ENCODE data around the gene LRRC2.
"Not testable (repeated sequence)": the region's sequence is repeated elsewhere in the genome, so short reads cannot be mapped to it uniquely, and the experiment has no call there.

LRRC2 gene

GRCh38 chr3:46522201-46522600, 43.9 kb downstream of the LRRC2 start:
- DNase-seq: not testable (repeated sequence)

GRCh38 chr3:46521096-46521495, 45.0 kb downstream of the LRRC2 start:
- DNase-seq: no peak

- no peak for DNase-seq
Observed at GRCh38 chr3:46520531-46520930, 45.6 kb downstream of the LRRC2 start.

DNA sequence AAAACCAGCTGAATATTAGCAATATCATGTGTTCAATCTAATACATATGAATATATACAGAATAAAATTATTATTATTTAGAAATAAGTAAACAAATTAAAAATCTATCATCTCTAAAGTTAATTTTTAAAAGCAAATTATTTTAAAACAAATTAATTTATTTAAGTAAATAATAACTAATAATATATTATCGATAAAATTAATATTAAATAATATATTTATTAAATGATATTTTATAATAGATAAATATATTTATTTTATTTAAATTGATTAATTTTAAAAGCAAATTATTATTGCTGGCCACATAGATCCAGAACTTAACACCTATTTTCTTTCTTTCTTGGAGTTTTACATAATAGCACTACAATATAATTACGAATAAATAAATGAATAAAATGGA, 46.1 kb downstream of the LRRC2 start:
- no peak for DNase-seq

DNA sequence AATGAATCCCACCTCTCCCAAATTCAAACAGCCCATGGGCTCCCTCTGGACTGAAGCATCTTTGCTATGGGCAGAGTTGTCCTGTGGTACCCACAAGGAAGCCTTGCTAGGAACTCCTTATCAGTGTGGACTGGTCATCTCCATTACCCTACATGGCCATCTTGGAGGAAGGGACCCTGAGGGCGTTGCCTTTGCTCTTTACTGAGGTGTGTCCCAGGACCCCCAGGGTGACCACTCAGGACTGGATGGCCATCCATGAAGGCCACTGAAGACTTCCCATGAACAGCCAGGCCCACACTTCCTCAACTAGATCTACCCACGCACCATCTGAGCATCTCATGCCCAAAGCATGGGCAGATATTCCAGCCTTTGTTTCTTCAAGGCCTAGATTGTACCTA, 48.3 kb downstream of the LRRC2 start:
- no peak for DNase-seq

DNA sequence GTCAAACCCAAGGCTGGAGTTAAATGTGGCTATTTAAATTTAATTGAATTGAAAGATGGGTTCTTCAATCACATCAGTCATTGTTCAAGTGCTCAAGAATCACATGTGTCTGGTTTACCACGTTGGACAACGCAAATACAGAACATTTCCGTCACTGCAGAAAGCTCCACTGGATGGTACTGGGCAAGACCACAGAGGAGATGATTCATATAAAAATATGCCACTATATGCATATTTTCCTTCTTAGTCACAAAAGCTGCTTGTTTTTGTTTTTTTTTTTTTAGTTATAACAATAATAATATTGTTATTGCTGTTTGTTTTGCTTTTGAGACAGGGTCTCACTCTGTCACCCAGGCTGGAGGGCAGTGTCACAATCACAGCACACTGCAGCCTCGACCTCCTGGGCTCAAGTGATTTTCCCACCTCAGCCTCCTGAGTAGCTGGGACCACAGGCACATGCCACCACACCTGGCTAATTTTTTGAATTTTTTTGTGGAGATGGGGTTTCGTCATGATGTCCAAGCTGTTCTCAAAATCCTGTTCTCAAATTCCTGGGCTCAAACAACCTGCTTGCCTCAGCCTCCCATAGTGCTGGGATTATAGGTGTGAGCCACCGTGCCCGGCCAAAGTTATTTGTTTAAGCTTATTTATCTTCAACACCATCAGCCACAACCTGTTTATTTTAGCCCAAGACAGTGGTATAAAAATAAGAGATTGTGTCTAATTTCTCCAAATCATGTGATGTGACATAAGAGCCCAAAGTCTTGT, 48.9 kb downstream of the LRRC2 start:
- no peak for DNase-seq

DNA sequence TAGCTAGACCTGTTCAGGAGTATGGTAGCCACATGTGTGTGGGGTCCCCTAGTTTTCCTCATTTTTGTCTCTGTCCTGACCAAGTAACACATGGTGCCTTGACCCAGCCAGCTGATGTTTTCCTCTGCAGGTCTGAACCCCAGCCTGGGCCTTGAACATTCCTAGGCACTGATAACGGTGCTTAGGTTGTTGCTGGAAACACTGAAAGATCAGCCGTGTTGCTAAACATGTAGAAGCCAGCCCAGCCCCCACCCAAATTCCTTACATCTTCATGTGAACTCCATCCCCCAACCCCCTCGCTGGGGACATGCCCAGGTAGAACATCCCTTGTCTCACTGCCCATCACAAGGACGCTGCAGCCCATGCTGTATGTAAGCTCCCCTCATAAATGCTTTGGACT, 49.6 kb downstream of the LRRC2 start:
- DNase-seq: no peak

DNA sequence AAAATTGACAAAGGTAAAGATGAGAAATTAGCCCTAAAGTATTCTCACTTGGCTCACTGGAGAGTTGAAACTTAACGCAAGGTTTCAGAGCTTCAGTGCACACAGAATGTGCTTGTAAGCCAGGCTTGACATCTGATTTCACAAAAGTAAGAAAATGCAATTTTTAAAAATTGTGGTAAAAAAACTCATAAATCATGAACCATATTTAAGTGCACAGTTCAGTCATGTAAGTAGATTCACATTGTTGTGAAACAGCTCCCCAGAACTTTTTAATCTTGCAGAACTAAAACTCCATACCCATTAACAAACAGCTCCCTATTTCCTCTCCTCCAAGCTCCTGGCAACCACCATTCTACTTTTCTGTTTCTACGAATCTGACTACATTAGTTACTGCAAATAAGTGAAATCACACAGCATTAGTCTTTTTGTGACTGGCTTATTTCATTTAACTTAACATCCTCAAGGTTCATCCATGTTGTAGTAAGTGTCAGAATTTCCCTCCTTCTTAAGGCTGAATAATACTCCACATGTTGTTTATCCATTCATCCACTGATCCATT, 53.8 kb downstream of the LRRC2 start:
- no peak for DNase-seq

DNA sequence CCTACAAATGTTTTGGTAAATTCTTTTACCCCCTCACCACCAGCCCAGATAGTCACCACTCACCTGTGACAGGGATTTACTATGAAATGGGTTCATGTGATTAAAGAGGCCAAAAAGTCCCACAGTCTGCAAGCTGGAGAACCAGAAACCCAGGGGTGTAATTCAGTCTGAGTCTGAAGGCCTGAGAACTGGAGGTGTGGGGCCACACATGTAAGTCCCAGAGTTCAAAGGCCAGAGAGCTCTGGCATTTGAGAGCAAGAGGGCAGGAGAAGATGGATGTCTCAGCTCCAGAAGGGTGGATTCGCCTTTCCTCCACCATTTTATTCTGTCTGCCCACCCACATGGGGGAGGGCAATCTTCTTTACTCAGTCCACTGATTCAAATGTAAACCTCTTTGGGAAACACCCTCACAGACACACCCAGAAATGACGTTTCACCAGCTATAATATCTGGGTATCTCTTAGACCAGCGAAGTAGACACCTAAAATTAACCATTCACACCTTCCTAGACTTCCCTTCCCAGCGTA, 56.4 kb downstream of the LRRC2 start:
- DNase-seq: no peak

DNA sequence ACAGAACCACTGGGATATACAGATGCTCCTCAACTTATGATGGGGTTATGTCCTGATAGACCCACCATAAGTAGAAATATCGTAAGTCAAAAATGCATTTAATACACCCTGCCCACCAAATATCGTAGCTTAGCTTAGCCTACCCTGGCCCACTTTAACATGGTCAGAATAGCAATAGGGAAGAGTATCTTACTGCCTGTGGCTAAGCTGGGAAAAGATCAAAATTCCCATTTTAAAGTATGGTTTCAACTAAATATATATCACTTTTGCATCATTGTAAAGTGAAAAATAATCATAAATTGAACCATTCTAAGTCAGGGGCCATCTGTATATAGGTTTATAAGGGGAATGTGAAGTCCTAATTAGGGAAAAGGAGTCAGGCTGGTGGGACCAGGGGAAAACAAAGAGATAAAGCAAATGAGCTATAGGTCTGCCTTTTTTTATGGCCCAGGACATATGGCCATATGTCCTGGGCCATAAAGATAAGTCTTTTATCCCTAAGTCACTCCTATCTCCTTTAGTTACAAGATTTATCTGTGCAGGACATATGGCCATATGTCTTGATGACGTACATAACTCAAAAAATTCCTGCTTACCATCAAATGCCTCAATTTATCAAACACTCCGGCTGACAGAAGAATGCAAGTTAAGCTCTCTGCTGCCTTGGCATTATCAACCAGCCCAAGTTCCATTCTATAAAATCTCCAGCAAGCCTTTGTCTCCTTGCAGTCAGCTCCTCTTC, 57.1 kb downstream of the LRRC2 start:
- DNase-seq: no peak

DNA sequence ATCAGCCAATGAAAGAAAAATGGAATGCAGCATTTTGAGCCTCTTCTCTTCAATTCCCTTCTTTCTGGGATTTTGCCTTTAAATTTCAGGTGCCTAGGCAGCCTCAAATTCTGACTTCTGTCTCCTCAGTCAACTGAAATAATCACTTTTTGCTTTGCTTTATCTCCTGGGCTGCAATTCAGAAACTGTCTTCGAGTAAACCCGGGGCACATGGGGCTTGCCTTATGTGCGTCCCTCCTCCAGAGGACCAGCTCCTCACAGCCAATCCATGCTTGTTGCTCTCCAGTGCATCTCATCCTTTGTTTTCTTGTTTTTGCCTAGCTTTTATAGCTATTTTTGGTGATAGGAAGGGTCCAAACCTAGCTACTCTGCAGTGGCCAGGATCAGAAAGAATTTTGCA, 59.6 kb downstream of the LRRC2 start:
- no peak for DNase-seq

GRCh38 chr3:46505953-46506352, 60.1 kb downstream of the LRRC2 start:
- no peak for DNase-seq

DNA sequence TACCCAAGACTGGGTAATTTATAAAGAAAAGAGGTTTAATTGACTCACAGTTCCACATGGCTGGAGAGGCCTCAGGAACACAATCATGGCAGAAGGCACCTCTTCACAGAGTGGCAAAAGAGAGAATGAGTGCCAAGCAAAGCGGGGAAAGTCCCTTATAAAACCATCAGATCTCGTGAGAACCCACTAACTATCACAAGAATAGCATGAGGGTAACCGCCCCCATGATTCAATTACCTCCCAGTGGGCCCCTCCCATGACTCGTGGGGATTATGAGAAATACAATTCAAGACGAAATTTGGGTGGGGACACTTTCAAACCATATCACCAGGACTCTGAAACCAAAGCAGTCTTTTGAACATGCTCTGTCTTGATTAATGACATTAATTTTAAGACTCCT, 61.3 kb downstream of the LRRC2 start:
- DNase-seq: no peak

DNA sequence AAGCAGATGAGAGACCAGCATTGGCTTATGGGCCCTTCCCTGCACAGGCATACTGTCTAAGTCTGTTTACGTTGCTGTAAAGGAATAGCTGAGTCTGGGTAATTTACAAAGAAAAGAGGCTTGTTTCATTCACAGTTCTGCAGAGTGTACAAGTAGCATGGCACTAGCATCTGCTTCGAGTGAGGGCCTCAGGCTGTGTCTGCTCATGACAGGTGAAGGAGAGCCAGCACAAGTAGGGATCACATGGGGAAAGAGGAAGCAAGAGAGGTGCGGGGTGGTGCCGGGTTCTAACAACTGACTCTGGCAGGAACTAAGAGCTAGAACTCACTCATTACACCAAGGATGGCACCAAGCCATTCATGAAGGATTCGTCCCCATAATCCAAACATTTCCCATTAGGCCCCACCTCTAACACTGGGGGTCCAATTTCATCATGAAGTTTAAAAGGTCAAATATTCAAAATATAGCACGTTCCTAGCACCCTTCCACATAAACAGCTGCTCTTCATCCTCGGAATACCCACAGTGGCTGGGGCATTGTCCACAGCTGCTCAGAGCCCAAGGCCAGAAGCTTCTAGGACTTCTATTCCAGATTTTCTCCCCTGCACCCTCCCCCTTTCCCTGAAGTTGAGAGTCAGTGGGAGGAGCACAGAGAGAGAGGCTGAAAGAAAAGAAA, 62.8 kb downstream of the LRRC2 start:
- DNase-seq: no peak

DNA sequence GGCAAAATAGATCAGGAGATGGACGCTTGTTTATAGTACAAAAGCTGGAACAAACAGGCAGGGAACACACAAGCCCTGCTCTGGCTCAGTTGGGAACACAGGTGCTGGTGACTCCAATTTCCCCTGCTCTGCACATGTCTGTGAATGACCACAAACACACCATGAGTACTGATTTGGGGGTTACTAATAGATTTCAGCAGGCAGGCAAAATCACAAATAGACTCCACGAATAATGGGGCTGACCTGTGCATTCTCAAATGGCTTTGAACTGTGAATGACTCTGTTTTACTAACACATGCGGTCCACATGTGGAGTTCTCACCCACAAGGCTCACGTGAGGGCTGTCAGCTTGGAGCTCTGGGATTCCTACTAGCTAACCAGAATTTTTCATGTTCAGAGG, 64.4 kb downstream of the LRRC2 start:
- DNase-seq: no peak

DNA sequence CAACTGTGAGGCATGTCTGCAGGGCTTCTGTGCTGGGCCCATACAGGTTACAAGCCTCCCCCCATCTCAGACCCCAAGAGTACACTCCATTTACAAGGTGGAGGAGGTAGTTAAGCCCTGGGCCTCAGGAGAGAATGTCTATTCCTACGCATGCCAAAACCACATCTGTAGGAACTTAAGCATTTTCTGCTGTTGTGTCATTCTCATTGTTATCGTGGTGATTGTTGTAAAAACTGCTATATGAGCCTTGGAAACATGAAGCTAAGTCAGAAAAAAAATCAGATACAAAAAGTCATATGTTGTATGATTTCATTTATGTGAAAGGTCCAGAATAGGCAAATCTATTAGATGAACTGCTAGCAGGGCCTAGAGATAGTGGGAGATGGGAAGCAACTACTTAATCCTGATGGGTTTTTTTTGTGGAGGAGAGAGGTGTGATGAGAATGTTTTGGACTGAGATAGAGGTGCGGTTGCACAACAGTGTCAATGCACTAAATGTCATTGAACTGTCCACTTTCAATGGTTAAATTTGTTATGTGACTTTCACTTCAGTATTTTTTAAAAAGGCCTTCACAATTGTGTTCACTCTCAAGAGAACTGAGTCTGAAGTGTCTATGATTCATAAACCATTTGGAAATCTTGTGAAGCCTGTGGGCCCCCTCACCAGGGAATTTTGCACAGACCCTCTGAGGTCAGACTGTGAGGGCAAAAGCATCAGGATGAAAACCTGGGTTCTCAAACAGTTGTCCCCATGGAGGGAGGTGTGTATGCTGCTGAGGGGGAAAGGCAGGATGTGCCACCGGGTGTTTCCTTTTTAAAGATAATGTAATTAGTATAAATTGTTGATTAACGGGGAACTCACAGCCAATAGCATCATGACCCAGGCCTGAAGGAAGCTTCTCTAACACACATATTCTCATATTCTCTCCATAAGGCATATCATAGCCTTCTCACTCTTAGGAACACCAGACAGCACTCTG, 65.2 kb downstream of the LRRC2 start:
- DNase-seq: no peak

DNA sequence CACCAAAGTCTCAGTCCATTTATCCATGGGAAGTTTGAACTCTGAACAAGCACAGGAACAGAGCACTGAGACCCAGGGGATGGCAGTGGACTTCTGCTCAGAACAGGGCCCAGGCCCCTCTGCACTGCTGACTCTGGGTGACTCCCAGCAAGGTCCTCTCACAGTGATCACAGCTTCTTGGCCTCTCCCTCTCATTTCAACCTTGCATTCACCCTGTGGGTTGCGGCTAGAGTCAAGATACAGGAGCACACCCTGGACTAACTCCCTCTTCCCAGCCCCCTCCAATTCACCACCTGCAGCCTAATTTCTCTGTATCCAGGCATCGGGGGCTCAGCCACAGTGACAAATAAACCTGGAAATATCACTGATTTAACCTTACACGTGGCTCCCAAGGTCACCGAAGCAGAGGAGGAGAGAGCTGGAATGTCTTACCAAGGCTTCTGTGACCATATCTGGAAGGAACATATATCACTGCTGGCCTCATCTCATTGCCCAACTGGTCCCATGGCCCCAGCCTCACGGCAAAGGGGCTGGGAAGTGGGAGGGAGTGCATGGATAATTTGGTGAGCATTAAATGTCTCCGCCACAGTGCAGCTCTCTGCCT, 67.1 kb downstream of the LRRC2 start:
- DNase-seq: no peak

- DNase-seq: no peak
Observed at GRCh38 chr3:46497556-46498265, 68.4 kb downstream of the LRRC2 start, which contains the start of gene RTP3. Gene RTP3 (plus strand): TSS chr3:46497976. CDS start chr3:46498063, 87 bp downstream.

- DNase-seq: no peak
Observed at GRCh38 chr3:46496746-46497555, 69.2 kb downstream of the LRRC2 start.

DNA sequence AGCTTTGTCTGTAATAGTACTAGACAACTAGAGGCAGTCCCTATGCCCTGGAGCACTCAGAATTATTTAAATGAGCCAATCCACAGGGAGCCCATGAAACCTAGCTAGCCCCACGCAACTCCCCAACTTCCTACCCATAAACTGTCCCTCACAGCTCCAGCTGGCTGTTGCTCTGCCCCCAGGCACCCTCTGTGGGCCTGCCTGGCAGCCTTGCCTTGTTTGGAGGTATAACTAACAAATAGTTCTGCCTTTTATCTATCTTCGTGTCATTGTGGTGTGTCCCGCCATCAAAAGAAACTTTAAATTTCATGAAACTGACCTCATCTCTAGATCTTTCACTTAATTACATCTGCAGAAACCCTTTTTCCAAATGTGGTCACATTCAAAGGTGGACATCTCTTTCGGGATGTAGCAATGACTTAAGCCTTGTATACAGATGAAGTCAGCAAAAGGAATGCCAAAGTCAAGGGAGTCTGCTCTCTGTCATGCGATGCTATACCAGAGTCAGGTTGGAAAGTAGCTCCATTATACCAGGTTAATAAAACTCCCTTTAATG, 70.1 kb downstream of the LRRC2 start:
- no peak for DNase-seq

All from NCI-H2107 (cell line).